ENCODE data around the gene ZMYND15.

The ZMYND15 gene

GRCh38 chr17:4724650-4725049 lies 15.0 kb upstream of the ZMYND15 start:
- no peak for DNase-seq (ENCODE audit: low read depth)
- no peak for TF ChIP-seq CTCF (IDR thresholded peaks at IDR 0.05; ENCODE audit: low read depth, low read length, missing control alignments)
- H3K4me3 ChIP-seq (ENCODE audit: low read depth, low read length), result no peak overlapping the region

DNA sequence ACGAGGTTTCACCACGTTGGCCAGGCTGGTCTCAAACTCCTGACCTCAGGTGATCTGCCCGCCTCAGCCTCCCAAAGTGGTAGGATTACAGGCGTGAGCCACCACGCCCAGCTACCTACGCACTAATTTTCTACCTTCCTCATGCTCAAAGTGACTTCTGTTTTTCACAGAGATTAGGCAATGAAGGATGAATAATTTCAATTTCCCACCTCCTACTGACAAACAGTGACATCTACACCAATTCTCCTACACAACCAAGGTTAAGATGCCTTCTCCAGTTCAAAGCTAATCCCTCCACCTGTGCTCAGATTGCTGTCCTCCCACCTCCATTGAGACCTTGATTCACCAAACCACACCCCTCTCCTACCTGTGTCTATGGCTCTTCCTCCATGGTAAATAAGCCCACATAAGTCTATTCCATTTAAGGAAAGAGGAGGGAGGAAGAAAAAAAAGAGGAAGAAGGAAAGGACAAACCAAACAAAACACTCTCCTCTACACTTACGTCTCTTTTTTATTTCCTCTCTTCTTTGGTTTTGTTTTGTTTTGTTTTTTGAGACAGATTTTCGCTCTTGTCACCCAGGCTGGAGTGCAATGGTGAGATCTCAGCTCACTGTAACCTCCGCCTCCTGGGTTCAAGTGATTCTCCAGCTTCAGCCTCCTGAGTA lies 13.9 kb upstream of the ZMYND15 start:
- no peak for TF ChIP-seq CTCF (IDR thresholded peaks at IDR 0.05; ENCODE audit: low read depth, low read length, missing control alignments)
- no peak overlapping the region for H3K4me3 ChIP-seq (ENCODE audit: low read depth, low read length)
- DNase-seq (ENCODE audit: low read depth), result no peak

DNA sequence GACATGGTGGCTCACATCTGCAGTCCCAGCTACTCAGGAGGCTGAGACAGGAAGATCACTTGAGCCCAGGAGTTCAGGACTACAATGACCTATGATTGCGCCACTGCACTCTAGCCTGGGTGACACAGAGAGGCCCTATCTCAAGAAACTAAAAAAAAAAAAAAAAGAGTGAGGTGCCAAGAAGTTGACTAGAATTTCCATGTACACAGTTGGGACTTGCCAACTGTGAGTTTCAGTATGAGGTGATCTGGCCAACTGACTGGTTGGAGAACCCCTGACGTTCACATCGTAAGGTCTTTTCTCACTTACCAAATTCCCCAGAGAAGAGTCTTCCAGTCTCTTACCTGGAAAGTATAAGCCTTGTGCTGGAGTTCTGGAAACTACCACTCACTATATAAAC lies 11.5 kb upstream of the ZMYND15 start:
- DNase-seq (ENCODE audit: low read depth), result no peak
- H3K4me3 ChIP-seq (ENCODE audit: low read depth, low read length), result no peak overlapping the region
- TF ChIP-seq CTCF (IDR thresholded peaks at IDR 0.05; ENCODE audit: low read depth, low read length, missing control alignments), result no peak

GRCh38 chr17:4733073-4733531 lies 6.5 kb upstream of the ZMYND15 start:
- peak; percentile 63 for DNase-seq (ENCODE audit: low read depth)
- H3K4me3 ChIP-seq (ENCODE audit: low read depth, low read length), result no peak overlapping the region
- TF ChIP-seq CTCF (IDR thresholded peaks at IDR 0.05; ENCODE audit: low read depth, low read length, missing control alignments), result peak; percentile 64

GRCh38 chr17:4734857-4735475 lies 4.7 kb upstream of the ZMYND15 start:
- DNase-seq (ENCODE audit: low read depth), result no peak
- TF ChIP-seq CTCF (IDR thresholded peaks at IDR 0.05; ENCODE audit: low read depth, low read length, missing control alignments), result no peak
- H3K4me3 ChIP-seq (ENCODE audit: low read depth, low read length), result no peak overlapping the region

DNA sequence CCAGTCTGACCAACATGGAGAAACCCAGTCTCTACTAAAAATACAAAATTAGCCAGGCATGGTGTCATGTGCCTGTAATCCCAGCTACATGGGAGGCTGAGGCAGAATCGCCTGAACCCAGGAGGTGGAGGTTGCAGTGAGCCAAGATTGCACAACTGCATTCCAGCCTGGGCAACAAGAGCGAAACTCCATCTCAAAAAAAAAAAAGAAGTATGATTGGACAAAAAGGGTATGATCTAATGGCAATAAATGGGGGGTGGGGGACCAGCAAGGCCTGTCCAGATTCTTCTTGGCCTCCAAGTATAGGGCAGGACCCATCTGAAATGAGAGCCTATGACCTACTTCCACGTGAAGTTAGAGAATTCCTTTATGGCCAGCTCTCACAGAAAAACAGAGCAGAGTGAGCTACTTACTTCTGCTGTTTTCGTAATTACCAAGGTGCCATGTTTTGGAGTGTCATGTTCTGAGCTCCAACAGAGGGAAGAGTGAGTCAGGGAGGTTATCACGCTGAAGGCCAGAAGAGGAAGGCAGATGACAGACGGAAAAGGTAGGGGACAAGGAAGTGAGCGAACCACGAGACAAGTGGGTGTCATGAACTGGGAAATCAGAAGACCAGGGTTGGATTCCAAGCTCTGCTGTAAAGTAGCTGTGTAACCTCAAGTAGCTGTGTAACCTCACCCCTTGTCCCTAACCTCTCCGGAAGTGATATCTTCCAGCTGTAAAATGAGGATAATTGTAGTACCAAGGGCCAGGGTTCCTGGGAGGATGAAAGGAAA lies 3.6 kb upstream of the ZMYND15 start:
- no peak overlapping the region for H3K4me3 ChIP-seq (ENCODE audit: low read depth, low read length)
- DNase-seq (ENCODE audit: low read depth), result no peak
- TF ChIP-seq CTCF (IDR thresholded peaks at IDR 0.05; ENCODE audit: low read depth, low read length, missing control alignments), result no peak

All from GM12864 (cell line).